Hematopoietic multipotent progenitor cell (in vitro differentiated cells): Measurements from ENCODE around the gene TBC1D19. TPM values are rescaled to one million over a fixed set of nuclear protein-coding genes. Genes with fewer than 3 reads are reported as not detected.
A peak's percentile ranks its signal among the peaks of the same experiment; 100 is the strongest.
"Not testable (repeated sequence)": the region's sequence is repeated elsewhere in the genome, so short reads cannot be mapped to it uniquely, and the experiment has no call there.

Source experiments
- DNase-seq, 3 donors: peaks; one replicate each; pipeline ENCODE4 v3.0.0-alpha.2; 2011 to 2015; ENCODE audit warnings: low read depth in 2 of 3, low spot score in 2 of 3
- total RNA-seq: library from RNA; depleted of rRNA; stranded (reverse); fragments of >200 nt; gene quantifications from one replicate; pipeline ENCODE4 v1.2.3, GENCODE V29; 2012

TBC1D19 gene
- total RNA-seq, 1 donor: 5.9 TPM

DNA sequence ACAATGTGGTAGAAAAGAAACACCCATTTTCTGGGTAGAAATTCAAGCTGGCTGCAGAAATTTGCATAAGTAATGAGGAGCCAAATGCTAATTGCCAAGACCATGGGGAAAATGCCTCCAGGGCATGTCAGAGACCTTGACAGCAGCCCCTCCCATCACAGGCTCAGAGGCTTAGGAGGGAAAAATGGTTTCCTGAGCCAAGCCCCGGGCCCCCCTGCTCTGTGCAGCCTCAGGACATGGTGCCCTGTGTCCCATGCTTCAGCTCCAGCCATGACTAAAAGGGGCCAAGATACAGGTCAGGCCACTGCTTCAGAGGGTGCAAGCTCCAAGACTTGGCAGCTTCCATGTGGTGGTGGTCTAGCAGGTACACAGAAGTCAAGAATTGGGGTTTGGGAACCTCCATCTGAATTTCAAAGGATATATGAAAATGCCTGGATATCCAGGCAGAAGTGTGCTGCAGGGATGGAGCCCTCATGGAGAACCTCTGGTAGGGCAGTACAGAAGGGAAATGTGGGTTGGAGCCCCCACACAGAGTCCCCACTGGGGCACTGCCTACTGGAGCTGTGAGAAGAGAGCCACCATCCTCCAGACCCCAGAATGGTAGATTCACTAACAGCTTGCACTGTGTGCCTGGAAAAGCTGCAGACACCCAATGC, 95.3 kb downstream of the TBC1D19 start:
- not testable (repeated sequence) for DNase-seq

- no peak for DNase-seq
Measured at GRCh38 chr4:26682436-26682835, 98.6 kb downstream of the TBC1D19 start.

DNA sequence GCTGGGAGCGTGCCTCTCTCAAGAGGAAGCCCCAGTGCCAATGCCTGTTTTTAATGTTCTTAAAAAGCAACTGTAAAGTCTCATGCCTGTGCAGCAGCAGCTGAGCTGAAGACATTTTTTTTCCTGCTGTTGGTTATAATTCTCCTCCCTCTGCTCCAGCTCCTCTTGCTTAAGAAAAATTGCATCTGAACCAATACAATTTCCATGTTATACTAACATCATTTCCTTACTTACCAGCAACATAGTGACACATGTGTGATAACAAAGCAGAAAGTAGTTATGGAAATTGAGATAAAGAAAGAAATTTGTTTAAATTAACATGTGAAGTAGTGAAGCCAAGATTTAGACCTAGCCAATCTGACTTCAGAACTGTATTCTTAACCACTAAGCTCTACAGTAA, 101.4 kb downstream of the TBC1D19 start:
- DNase-seq: no peak

- DNase-seq: no peak
Measured at GRCh38 chr4:26687728-26688127, 103.8 kb downstream of the TBC1D19 start.

DNA sequence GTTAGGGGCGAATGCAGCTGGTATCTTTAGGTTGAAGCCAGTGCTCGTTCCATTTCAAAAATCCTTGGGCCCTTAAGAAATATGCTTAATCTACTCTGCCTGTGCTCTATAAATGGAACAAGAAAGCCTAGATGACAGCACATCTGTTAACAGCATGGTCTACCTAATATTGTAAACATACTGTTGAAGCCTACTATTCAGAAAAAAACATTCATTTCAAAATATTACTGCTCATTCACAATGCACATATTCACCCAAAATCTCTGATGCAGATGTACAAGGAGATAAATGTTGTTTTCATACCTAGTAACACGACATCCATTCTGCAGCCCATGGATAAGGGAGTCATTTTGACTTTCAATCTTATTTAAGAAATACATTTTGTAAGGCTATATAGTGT, 106.6 kb downstream of the TBC1D19 start:
- no peak for DNase-seq

- no peak for DNase-seq
Measured at GRCh38 chr4:26692014-26692726, 108.3 kb downstream of the TBC1D19 start.

GRCh38 chr4:26694131-26694530, 110.2 kb downstream of the TBC1D19 start:
- DNase-seq: not testable (repeated sequence)

- no peak for DNase-seq
Measured at GRCh38 chr4:26700110-26700509, 116.2 kb downstream of the TBC1D19 start.

- no peak for DNase-seq
Measured at GRCh38 chr4:26701095-26701494, 117.2 kb downstream of the TBC1D19 start.

GRCh38 chr4:26701786-26702227, 117.9 kb downstream of the TBC1D19 start:
- DNase-seq: no peak

DNA sequence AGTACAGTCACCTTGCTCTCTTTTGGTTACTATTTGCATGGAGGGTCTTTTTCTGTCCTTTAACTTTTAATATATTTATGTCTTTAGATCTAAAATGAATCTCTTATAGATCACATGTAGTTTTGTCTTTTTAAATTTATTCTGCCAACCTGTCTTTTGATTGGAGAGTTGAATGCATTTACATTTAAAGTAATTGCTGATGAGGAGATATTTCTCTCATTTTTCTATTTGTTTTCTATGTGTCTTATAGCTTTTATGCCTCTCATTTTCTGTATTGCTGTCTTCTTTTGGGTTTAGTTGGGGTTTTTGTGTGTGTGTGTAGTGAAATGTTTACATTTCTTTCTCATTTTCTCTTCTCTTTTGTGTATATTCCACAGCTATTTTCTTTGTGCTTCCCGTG, 123.5 kb downstream of the TBC1D19 start:
- no peak for DNase-seq

- DNase-seq: no peak
Measured at GRCh38 chr4:26709246-26709645, 125.4 kb downstream of the TBC1D19 start.

GRCh38 chr4:26713563-26714151, 129.8 kb downstream of the TBC1D19 start:
- no peak for DNase-seq

- DNase-seq: no peak
Measured at GRCh38 chr4:26715636-26716242, 131.9 kb downstream of the TBC1D19 start.

GRCh38 chr4:26717332-26717731, 133.4 kb downstream of the TBC1D19 start:
- DNase-seq: no peak

- DNase-seq: peak in 1 of 3 donors; percentile 22
Measured at GRCh38 chr4:26719954-26720552, 136.2 kb downstream of the TBC1D19 start.

DNA sequence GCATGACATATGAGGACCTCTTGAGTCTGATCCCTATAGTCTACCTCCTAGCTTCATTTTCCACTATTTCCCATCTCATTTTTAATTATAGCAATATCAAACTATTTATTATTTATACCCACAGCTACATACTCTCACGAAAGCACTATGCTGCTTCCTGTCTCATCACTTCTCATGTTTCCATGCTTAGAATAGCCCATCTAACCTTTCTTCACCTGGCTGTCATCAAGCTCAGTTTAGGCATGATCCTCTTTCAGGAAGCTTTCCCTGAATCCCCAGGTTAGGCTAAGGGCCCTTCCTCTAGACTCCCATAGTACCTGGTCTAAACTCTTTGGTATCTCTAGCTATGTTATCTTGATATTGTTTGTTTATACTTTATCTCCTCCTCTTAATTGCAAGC, 137.8 kb downstream of the TBC1D19 start:
- DNase-seq: no peak

- DNase-seq: no peak
Measured at GRCh38 chr4:26723216-26723615, 139.3 kb downstream of the TBC1D19 start.

DNA sequence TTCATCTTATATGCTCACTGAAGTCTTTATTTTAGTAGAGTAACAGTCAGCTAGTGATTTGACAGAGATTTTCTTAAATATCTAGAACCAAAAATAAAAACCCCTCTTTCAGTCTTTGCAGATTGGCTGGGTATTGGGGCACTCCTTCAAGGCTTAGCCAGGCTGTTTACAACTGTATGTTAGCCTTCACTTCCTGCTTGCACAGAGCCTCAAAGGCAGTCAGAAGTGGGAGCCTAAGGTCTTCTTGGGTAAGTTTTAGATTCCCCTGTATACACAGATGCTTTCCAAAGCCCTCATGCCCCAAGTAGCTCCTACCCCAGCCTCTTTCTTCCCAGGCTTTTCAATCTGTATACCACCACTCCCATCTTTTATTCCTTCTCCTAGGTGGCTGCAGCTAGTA, 140.7 kb downstream of the TBC1D19 start:
- DNase-seq: no peak

- no peak for DNase-seq
Measured at GRCh38 chr4:26726655-26727387, 142.9 kb downstream of the TBC1D19 start.
